Measurements from ENCODE around the gene FOXL1. TPM values are rescaled to one million over a fixed set of nuclear protein-coding genes. Genes with fewer than 3 reads are reported as not detected.

The FOXL1 gene
- polyA plus RNA-seq, 1 experiment: 4.9 TPM

GRCh38 chr16:86618431-86619238, 40.3 kb downstream of the FOXL1 start:
- Histone ChIP-seq H3K27me3 (ENCODE audit: control insufficient read depth, insufficient read depth, low read length) (no peaks in the 10 kb centered on the region), H3K36me3 (ENCODE audit: control insufficient read depth, insufficient read depth, low read length) (no peaks in the 10 kb centered on the region), H3K4me3 (ENCODE audit: low read depth, low read length) (no peak overlapping the region)
- ChIA-PET POLR2A (no interaction called here), CTCF (no interaction called here)
- no peak for DNase-seq (ENCODE audit: low read depth)
- TF ChIP-seq, protein P1, sequence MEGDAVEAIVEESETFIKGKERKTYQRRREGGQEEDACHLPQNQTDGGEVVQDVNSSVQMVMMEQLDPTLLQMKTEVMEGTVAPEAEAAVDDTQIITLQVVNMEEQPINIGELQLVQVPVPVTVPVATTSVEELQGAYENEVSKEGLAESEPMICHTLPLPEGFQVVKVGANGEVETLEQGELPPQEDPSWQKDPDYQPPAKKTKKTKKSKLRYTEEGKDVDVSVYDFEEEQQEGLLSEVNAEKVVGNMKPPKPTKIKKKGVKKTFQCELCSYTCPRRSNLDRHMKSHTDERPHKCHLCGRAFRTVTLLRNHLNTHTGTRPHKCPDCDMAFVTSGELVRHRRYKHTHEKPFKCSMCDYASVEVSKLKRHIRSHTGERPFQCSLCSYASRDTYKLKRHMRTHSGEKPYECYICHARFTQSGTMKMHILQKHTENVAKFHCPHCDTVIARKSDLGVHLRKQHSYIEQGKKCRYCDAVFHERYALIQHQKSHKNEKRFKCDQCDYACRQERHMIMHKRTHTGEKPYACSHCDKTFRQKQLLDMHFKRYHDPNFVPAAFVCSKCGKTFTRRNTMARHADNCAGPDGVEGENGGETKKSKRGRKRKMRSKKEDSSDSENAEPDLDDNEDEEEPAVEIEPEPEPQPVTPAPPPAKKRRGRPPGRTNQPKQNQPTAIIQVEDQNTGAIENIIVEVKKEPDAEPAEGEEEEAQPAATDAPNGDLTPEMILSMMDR (IDR thresholded peaks at IDR 0.05; ENCODE audit: insufficient read depth, low read depth, low read length): no peak

- Histone ChIP-seq H3K27me3 (ENCODE audit: control insufficient read depth, insufficient read depth, low read length) (no peaks in the 10 kb centered on the region), H3K36me3 (ENCODE audit: control insufficient read depth, insufficient read depth, low read length) (no peaks in the 10 kb centered on the region), H3K4me3 (ENCODE audit: low read depth, low read length) (no peak overlapping the region)
- POLR2A ChIA-PET: interaction anchor here (0.5 kb wide), 1 partner anchor 43 kb away, joined by 3 read pairs; no protein-coding TSS in a partner anchor
- CTCF ChIA-PET: no interaction called here
- TF ChIP-seq, protein P1 (IDR thresholded peaks at IDR 0.05; ENCODE audit: insufficient read depth, low read depth, low read length): no peak
- no peak for DNase-seq (ENCODE audit: low read depth)
Observed at GRCh38 chr16:86619239-86619794, 41.0 kb downstream of the FOXL1 start.

GRCh38 chr16:86620184-86620583, 41.8 kb downstream of the FOXL1 start:
- POLR2A ChIA-PET: interaction anchor here (0.5 kb wide), 1 partner anchor 42 kb away, joined by 3 read pairs; no protein-coding TSS in a partner anchor
- CTCF ChIA-PET: no interaction called here
- no peaks in the 10 kb centered on the region for H3K27me3 ChIP-seq (ENCODE audit: control insufficient read depth, insufficient read depth, low read length)
- TF ChIP-seq, protein P1 (IDR thresholded peaks at IDR 0.05; ENCODE audit: insufficient read depth, low read depth, low read length): no peak
- H3K4me3 ChIP-seq (ENCODE audit: low read depth, low read length): no peak overlapping the region
- no peak for DNase-seq (ENCODE audit: low read depth)
- no peaks in the 10 kb centered on the region for H3K36me3 ChIP-seq (ENCODE audit: control insufficient read depth, insufficient read depth, low read length)

- TF ChIP-seq, protein P1 (IDR thresholded peaks at IDR 0.05; ENCODE audit: insufficient read depth, low read depth, low read length): no peak
- CTCF ChIA-PET: interaction anchor here (1.3 to 1.4 kb wide), 2 partner anchors 17 to 31 kb away, joined by 4 to 5 read pairs; no protein-coding TSS in a partner anchor
Observed at GRCh38 chr16:86621966-86622365, 43.6 kb downstream of the FOXL1 start.

More at GRCh38 chr16:86621966-86622365, 43.6 kb downstream of the FOXL1 start:
- no peak overlapping the region for H3K4me3 ChIP-seq (ENCODE audit: low read depth, low read length)
- no peaks in the 10 kb centered on the region for H3K36me3 ChIP-seq (ENCODE audit: control insufficient read depth, insufficient read depth, low read length)
- no peak for DNase-seq (ENCODE audit: low read depth)
- POLR2A ChIA-PET: no interaction called here
- no peaks in the 10 kb centered on the region for H3K27me3 ChIP-seq (ENCODE audit: control insufficient read depth, insufficient read depth, low read length)

Data from BJ (cell line).